NCI-H2029 (cell line): ENCODE measurements around the gene CLCA1.

Experiments
- DNase-seq: peaks from one replicate; lab custom pipeline; 2025; lab: John Stamatoyannopoulos, UW

CLCA1 gene

GRCh38 chr1:86466109-86466844 is 2.5 kb upstream of the CLCA1 start:
- DNase-seq: no peak

GRCh38 chr1:86466986-86467385 is 1.7 kb upstream of the CLCA1 start:
- DNase-seq: no peak

GRCh38 chr1:86470859-86471258 is 2.1 kb downstream of the CLCA1 start:
- no peak for DNase-seq

- no peak for DNase-seq
Measured at GRCh38 chr1:86471291-86471690, 2.6 kb downstream of the CLCA1 start.

GRCh38 chr1:86472152-86472551 is 3.4 kb downstream of the CLCA1 start:
- DNase-seq: no peak

- DNase-seq: no peak
Measured at GRCh38 chr1:86472767-86473166, 4.0 kb downstream of the CLCA1 start.

GRCh38 chr1:86477256-86477655 is 8.5 kb downstream of the CLCA1 start:
- no peak for DNase-seq

GRCh38 chr1:86477682-86478081 is 9.0 kb downstream of the CLCA1 start:
- no peak for DNase-seq

GRCh38 chr1:86478416-86479156 is 9.9 kb downstream of the CLCA1 start:
- DNase-seq: no peak

- no peak for DNase-seq
Measured at GRCh38 chr1:86481966-86482365, 13.2 kb downstream of the CLCA1 start.

- no peak for DNase-seq
Measured at GRCh38 chr1:86487131-86487810, 18.5 kb downstream of the CLCA1 start.

GRCh38 chr1:86487811-86488141 is 19.0 kb downstream of the CLCA1 start:
- DNase-seq: no peak

GRCh38 chr1:86489242-86489878 is 20.6 kb downstream of the CLCA1 start:
- no peak for DNase-seq

GRCh38 chr1:86491171-86491950 is 22.6 kb downstream of the CLCA1 start:
- DNase-seq: no peak

- DNase-seq: no peak
Measured at GRCh38 chr1:86498281-86498680, 29.6 kb downstream of the CLCA1 start.

GRCh38 chr1:86499987-86500593 is 31.4 kb downstream of the CLCA1 start:
- peak; percentile 82 for DNase-seq

GRCh38 chr1:86500714-86501113 is 32.0 kb downstream of the CLCA1 start:
- no peak for DNase-seq

GRCh38 chr1:86502125-86502646 is 33.5 kb downstream of the CLCA1 start:
- peak; percentile 9 for DNase-seq

- DNase-seq: no peak
Measured at GRCh38 chr1:86502721-86503405, 34.1 kb downstream of the CLCA1 start.

GRCh38 chr1:86503406-86504136 is 34.8 kb downstream of the CLCA1 start:
- no peak for DNase-seq
